ENCODE results near the gene ZNF385C.

GRCh38 chr17:42052346-42052877 is 45.9 kb downstream of the ZNF385C start:
- no peak for TF ChIP-seq CTCF (IDR thresholded peaks at IDR 0.05)
- no peak for TF ChIP-seq POLR2A (IDR thresholded peaks at IDR 0.05)
